GM03348 (cell line): ENCODE measurements around the gene PHEX.
A peak's percentile ranks its signal among the peaks of the same experiment; 100 is the strongest.

Experiments
- DNase-seq: peaks from one replicate; pipeline ENCODE4 v3.0.0; 2012; ENCODE audit warnings: low spot score

The PHEX gene

DNA sequence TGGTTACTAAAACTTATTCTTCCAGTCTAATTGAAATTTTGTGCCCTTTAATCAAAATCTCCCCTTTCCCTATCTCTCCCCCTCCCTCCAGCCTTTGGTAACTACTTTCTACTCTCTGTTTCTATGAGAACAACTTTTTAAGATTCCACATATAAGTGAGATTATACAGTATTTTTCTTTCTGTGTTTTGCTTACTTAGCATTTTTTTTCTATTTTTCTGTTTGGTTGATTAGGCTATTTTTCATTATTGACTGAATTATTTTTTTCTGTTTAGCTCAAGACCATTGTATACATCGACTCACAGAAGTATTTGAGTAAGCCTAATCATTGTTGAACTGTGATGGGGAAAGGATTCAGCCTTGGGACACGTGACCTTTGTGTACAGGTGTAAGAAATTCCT, 116.4 kb downstream of the PHEX start:
- no peak for DNase-seq

- DNase-seq: no peak
Observed at GRCh38 chrX:22150371-22150770, 118.2 kb downstream of the PHEX start.

- no peak for DNase-seq
Observed at GRCh38 chrX:22155126-22155525, 123.0 kb downstream of the PHEX start.

- DNase-seq: peak; percentile 4
Observed at GRCh38 chrX:22159071-22159470, 126.9 kb downstream of the PHEX start.

DNA sequence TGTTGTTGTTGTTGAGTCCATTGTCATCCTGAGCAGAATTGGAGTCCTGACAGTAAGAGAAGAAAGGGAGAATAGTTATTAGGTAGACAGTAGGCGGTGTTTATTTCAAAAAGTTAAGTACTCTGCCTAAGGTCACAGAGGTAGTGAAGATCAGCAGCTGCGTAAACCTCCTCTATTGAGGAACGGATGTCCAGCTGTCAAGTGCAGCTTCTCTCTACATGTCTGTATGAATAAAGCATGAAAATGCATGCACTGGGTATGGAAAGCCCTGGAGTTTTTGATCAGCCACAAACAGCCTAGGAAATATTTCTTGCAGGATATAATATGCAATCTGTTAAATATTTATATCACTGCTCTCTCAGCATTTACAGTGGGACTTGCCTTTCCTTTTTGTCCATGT, 131.2 kb downstream of the PHEX start:
- no peak for DNase-seq

DNA sequence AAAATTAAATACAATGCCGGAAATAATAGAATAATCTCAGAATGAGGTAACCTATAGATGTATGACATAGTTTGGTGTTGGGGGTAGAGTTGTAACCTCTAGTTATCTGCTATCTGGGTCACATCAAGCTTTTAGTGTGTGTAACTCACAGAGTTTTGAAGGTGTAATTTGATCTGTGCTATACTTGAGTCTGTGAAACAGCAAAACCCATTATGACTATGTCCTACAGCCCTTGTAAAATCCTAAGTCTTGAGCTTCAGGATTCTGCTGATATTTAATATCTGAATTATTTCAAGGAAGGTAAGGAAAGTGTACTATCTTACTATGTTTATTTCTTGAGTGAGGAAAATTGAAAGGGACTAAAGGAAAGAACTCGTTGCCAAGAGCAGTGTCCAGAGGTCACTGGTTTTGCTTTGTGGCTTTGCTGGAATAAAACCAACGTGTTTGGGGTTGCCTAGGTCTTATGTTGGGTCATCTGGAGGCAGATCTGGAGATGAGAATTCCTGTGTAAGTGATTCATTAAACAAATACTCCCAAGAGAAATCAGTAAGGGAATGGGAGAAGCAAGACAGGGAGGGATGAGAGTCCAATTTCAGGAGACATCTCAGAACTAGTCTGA, 132.8 kb downstream of the PHEX start:
- DNase-seq: peak; percentile 4

DNA sequence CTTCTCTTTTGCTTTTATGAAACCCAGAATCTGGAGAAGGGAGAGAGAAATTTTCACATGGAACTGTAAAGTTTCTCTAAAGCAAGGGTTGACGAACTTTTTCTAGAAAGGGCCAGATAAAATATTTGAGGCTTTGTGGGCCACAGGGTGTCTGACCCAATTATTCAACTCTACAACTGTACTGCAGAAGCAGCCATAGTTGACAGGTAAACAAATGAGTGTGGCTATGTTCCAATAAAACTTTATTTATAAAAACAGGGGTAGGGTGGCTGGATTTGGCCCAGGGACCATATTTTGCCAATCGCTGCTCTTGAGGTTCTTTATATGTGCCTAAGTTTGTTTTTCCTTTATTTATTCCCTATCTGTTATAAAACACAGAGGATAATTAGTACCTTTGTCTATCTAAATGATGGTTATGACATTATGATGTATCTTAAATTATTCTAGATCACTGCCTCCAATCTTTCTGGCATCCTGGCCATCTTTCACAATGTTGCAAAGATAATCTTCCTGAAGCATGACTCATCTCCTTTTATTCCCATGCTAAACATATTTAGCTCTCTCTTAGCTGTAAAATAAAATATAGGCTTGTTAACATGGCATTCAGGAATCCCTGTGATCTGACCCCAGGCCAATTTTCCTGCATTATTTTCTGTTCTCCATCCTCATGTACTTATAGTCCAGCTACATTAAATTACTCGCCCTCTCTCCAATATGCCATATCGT, 133.8 kb downstream of the PHEX start:
- DNase-seq: peak; percentile 5

DNA sequence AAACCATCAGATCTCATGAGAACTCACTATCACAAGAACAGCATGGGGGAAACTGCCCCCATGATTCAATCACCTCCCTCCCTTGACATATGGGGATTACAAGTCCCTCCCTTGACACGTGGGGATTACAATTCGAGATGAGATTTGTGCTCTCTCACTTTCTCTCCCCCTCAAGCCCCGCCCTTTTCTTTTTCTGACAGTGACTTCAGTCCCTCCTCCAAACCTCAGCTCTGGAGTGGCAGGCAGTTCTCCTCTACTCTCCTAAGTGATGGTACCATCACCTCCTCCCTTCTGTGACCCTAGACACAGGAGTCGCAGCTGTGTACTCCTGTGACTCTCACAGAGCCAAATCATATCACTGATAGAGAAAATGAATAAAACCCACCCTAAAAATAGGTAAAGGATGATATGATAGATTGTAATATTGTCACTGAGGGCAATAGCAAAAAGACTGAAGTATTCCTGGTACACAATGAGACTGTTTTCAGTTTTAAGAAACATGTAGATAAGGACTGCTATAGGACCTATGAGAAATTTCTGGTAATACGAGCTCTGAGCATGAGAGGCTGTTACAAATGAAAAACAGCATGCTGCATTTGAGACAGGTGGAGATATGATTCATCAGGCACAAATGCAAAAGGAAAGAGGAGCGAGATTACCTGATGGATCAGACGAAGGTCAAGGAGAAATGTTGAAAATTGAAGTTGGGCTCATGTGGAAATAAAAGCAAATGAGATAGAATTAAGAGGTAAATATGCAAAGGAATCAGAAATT, 139.3 kb downstream of the PHEX start:
- peak; percentile 1 for DNase-seq

DNA sequence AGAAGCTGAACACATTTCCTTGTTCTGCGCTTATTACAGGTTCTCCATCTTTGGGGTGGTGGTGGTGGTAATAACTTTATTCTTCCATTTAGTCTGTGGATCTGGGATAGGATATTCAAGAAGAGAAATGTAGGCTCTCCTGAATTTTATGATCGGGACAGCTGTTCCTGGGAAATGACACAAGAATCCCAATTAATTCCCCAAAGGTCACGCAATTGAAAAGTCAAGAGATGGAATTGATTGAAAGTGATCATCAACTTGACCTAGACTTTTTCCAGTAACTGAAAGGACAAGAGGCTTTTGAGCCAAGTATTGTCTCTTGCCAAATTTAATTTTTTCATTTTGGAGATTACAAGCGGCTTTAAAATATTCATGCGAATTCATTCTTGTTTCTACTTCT, 141.8 kb downstream of the PHEX start:
- DNase-seq: no peak

- no peak for DNase-seq
Observed at GRCh38 chrX:22177950-22178515, 145.9 kb downstream of the PHEX start.

DNA sequence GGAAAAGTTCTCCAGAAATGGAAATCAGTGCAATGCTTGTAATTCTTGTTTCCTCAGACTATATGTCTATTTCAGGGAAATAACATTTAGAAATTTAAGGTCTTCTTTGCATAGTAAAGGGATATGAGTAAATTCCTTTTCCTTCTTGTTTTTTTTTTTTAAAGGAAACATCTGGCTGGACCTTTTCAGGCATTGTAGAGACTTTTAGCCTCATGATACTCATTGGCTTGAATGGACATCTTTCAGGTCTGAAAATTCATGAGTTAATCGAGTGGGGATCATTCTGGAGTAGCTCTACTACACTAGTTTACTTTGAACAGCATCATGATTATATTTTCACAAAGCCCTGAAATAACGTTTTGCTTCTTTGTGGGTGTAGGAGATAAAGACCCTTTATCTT, 152.0 kb downstream of the PHEX start:
- DNase-seq: no peak

- no peak for DNase-seq
Observed at GRCh38 chrX:22186165-22186564, 154.0 kb downstream of the PHEX start.

GRCh38 chrX:22192419-22193060, 160.4 kb downstream of the PHEX start:
- peak; percentile 54 for DNase-seq

- DNase-seq: no peak
Observed at GRCh38 chrX:22193851-22194659, 161.9 kb downstream of the PHEX start.

DNA sequence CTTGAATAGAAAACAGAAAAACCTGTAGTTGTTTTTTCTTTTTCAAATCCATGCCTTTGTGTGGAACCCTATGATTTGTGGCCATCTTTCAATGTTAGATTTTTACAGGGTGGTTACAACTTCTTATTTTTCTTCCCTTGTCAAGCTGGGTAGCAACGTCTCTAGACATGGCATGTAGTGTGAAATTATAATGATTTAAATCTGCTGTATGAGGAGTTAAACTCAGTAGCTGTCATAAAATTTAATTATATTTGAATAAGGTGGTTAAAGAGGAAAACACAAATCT, 162.5 kb downstream of the PHEX start:
- DNase-seq: no peak

- peak; percentile 2 for DNase-seq
Observed at GRCh38 chrX:22196149-22196548, 164.0 kb downstream of the PHEX start.

DNA sequence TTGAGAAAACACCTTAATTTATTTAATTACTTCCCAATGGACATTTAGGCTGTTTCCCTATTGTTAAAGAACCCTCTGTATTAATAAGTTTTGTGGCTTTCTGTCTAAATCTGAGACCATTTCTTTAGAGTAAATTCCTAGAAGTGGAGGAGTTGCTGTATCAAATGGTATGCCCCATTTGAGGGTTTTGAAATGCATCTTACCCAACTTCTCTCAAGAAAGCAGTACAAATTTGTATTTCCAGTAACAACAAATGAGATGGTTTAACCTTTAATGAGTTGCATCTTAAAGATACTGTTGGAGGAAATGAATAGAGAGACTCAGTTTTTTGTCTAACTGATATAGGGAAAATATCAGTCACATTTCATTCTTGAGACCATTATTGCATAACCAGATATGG, 170.1 kb downstream of the PHEX start:
- DNase-seq: no peak

DNA sequence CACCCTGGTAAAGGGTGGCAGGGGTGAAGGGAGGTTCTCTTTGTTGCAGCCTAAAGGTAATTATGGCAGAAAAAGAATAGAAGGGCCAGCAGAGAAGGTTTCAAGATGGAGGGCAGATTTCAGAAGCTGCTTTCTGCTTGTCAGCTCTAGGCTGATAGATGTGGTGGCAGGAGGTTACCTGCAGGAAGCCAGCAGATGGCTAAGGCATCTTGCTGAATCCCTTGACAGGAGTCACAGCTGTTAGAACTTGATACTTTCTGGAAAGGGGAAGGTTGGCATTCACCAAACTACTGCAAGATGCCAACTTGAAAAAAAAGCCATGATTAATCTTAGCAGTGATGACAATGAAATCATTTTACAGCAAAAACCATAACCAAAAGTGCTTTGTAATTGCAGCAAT, 171.1 kb downstream of the PHEX start:
- no peak for DNase-seq

- no peak for DNase-seq
Observed at GRCh38 chrX:22206781-22207180, 174.7 kb downstream of the PHEX start.

GRCh38 chrX:22220941-22221340, 188.8 kb downstream of the PHEX start:
- DNase-seq: peak; percentile 21

DNA sequence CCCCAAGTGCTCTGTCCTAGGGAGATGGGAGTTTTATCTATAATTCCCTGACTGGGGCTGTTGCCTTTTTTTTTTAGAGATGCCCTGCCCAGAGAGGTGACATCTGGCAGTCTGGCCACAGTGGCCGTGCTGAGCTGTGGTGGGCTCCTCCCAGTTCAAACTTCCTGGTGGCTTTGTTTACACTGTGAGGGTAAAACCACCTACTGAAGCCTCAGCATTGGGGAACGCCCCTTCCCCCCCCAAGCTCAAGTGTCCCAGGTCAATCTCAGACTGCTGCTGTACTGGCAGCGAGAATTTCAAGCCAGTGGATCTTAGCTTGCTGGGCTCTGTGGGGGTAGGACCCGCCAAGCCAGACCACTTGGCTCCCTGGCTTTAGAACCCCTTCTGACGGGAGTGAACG, 202.3 kb downstream of the PHEX start:
- no peak for DNase-seq

DNA sequence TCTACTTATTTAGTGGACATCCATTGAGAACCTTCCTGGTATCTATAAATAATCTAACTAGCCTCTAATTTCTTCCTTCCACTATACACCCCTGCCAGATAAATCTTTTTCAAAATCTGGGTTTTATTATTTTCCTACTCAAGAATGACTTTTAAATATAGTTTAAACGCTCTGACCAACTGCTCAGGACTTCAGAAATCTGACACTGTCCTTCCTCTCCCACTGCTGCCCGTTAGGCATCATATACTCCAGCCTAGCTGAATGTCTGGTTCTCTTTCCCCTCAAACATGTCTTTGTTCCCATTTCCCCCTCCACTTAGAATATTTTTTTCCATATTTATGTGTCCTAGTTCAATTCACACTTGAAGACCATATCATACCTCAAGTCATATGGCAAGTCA, 205.4 kb downstream of the PHEX start:
- peak; percentile 5 for DNase-seq
